WI38 (cell line): Measurements from ENCODE around the gene PIGP.
A peak's percentile ranks its signal among the peaks of the same experiment; 100 is the strongest.
"Not testable (repeated sequence)": the region's sequence is repeated elsewhere in the genome, so short reads cannot be mapped to it uniquely, and the experiment has no call there.

Experiments
- H3K4me3 ChIP-seq: 2 replicates; pipeline ENCODE4 v1.5.1; 2011; ENCODE audit warnings: low read depth, mild to moderate bottlenecking, control low read depth, low read length
- TF ChIP-seq, protein P1 (sequence below): IDR thresholded peaks from 2 replicates; pipeline ENCODE4 v1.5.1; 2012; ENCODE audit warnings: low read depth, mild to moderate bottlenecking, control low read depth, low read length

PIGP gene

DNA sequence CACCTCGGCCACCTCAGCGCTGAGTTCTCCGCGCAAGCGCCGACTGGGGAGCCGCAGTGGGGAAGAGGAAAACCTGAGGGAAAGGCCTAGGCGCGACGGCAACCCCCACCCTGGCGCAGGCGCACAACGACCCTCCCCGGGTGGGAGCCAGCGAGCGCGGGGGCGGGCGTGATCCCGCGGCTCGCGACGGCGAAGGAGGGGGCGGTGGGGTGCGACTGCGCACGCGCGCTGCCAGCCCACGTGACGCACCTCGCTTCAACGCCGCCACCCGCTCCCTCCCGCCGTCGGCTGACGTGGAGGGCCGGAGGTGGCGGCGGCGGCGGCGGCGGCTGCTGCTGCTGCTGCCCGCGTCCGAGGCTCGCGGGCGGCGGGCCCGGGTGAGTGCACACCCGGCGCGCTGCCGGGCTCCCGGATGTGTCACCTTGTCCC lies at the start of gene PIGP, which contains the start of gene TTC3:
Gene PIGP, minus strand, starts transcription at position 84 of the 429 bp plus-strand sequence. CDS start 556 bp downstream, outside the sequence.
Gene TTC3, plus strand, starts transcription at position 267 of the 429 bp plus-strand sequence. CDS start 14,004 bp downstream, outside the sequence.
- peak within 1 kb of the TSS; percentile 91 for H3K4me3 ChIP-seq
- TF ChIP-seq, protein P1, sequence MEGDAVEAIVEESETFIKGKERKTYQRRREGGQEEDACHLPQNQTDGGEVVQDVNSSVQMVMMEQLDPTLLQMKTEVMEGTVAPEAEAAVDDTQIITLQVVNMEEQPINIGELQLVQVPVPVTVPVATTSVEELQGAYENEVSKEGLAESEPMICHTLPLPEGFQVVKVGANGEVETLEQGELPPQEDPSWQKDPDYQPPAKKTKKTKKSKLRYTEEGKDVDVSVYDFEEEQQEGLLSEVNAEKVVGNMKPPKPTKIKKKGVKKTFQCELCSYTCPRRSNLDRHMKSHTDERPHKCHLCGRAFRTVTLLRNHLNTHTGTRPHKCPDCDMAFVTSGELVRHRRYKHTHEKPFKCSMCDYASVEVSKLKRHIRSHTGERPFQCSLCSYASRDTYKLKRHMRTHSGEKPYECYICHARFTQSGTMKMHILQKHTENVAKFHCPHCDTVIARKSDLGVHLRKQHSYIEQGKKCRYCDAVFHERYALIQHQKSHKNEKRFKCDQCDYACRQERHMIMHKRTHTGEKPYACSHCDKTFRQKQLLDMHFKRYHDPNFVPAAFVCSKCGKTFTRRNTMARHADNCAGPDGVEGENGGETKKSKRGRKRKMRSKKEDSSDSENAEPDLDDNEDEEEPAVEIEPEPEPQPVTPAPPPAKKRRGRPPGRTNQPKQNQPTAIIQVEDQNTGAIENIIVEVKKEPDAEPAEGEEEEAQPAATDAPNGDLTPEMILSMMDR, result no peak

DNA sequence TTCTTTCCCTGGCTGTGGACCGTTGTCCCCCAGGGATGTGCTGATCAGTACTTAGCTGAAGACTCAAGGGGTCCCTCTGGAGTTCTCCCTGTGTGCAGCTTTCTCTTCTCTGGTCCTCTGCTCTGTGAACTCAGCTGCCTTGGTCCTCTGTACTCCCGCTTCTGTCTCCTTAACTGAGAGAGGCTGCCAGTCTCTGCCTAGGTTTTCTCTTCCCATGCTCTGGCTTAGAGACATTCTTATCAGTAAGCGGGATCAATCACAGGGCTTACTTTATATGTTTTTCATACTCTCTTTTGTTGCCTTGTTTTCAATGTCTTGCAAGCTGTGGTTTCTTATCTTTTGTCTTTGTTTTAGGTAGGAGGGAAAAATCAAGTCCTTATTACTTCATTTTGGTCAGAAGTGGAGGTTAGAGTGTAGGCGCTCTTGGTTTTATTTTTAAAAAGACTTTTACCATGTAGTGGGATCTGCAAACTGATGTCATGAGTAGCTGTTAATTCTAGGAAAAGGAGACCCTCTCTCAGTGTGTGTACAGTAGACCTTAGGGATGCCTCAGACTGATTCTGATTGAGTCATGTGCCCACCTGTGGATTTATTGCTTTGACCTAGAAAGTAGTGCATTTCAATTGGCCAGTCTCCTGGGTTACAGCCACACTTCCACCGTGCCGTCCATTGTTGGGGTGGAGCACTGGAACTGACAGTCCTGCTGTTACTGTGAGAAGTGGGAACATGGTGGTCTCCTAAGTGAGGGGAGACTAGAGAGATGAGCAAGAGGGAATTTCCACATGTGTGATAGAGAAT lies 46.7 kb upstream of the PIGP start:
- H3K4me3 ChIP-seq, result no peak overlapping the region
- TF ChIP-seq, protein P1, result no peak

GRCh38 chr21:37118187-37118826 lies 45.4 kb upstream of the PIGP start:
- TF ChIP-seq, protein P1, result no peak
- no peak overlapping the region for H3K4me3 ChIP-seq

- H3K4me3 ChIP-seq, result no peak overlapping the region
- TF ChIP-seq, protein P1, result no peak
Measured at GRCh38 chr21:37117204-37117603, 44.3 kb upstream of the PIGP start.

DNA sequence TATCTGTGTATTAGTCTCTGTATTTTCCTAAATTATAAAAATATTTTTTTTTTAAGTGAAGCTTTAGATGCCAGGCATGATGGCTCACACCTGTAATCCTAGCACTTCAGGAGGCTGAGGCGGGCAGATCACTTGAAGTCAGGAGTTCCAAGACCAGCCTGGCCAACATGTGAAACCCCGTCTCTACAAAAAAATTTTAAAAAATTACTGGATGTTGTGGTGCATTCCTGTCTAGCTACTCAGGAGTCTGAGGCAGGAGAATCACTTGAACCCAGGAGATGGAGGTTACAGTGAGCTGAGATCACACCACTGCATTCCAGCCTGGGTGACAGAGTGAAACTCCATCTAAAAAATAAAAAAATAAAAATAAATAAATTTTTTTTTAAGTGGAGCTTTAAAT lies 43.6 kb upstream of the PIGP start:
- H3K4me3 ChIP-seq, result not testable (repeated sequence)

DNA sequence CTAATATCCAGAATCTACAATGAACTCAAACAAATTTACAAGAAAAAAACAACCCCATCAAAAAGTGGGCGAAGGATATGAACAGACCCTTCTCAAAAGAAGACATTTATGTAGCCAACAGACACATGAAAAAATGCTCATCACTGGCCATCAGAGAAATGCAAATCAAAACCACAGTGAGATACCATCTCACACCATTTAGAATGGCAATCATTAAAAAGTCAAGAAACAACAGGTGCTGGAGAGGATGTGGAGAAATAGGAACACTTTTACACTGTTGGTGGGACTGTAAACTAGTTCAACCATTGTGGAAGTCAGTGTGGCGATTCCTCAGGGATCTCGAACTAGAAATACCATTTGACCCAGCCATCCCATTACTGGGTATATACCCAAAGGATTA lies 41.4 kb upstream of the PIGP start:
- H3K4me3 ChIP-seq, result not testable (repeated sequence)

DNA sequence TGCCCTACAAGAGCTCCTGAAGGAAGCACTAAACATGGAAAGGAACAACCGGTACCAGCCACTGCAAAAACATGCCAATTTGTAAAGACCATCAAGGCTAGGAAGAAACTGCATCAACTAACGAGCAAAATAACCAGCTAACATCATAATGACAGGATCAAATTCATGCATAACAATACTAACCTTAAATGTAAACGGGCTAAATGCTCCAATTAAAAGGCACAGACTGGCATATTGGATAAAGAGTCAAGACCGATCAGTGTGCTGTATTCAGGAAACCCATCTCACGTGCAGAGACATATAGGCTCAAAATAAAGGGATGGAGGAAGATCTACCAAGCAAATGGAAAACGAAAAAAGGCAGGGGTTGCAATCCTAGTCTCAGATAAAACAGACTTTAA lies 38.2 kb upstream of the PIGP start:
- not testable (repeated sequence) for H3K4me3 ChIP-seq

GRCh38 chr21:37106998-37107397 lies 34.1 kb upstream of the PIGP start:
- TF ChIP-seq, protein P1, result no peak
- H3K4me3 ChIP-seq, result no peak overlapping the region

- H3K4me3 ChIP-seq, result not testable (repeated sequence)
Measured at GRCh38 chr21:37102746-37103145, 29.9 kb upstream of the PIGP start.
